IMR-90 (cell line): ENCODE results near the gene PGBD5. TPM values are rescaled to one million over a fixed set of nuclear protein-coding genes. Genes with fewer than 3 reads are reported as not detected.

ENCODE experiments used
- ATAC-seq: fragments of 200-7000 bp; cut with Tn5 transposase; 2 replicates; pipeline ENCODE4 v1.9.1; 2020; ENCODE audit warnings: low read depth, mild to moderate bottlenecking, moderate library complexity
- BruUV-seq: library from RNA; stranded (reverse); fragments of 400-500 nt; replicated peaks from 2 replicates; lab custom pipeline; 2021; lab: Mats Ljungman, UMichigan
- CTCF ChIA-PET: fragments of 300-600 bp; formaldehyde crosslinking; extraction: SDS; loops from one replicate; lab custom pipeline; 2021; ENCODE audit warnings: antibody characterized with exemption; lab: Yijun Ruan, JAX
- POLR2A ChIA-PET: fragments of 300-600 bp; sonication (Branson Sonifier 250); formaldehyde crosslinking; loops from one replicate; lab custom pipeline; 2022; ENCODE audit warnings: antibody characterized with exemption; ENCODE audit not compliant: unreplicated experiment; lab: Charles Lee
- DNase-seq: peaks from one replicate; pipeline ENCODE4 v3.0.0; 2013
- H2AFZ ChIP-seq: replicated peaks from 2 replicates; pipeline ENCODE3; 2013; ENCODE audit warnings: low read length, mild to moderate bottlenecking; ENCODE audit not compliant: poor library complexity
- H2AK5ac ChIP-seq: 2 replicates; pipeline ENCODE4 v1.6.1; 2013; ENCODE audit warnings: low read depth, low read length, inconsistent platforms
- H2AK9ac ChIP-seq: replicated peaks from 2 replicates; pipeline ENCODE3; 2013; ENCODE audit warnings: mild to moderate bottlenecking, low read depth, low read length, moderate library complexity; ENCODE audit not compliant: poor library complexity
- H2BK120ac ChIP-seq: 2 replicates; pipeline ENCODE4 v1.6.1; 2013; ENCODE audit warnings: low read depth, low read length, inconsistent platforms
- H2BK15ac ChIP-seq: 3 replicates; pipeline ENCODE4 v1.6.1; 2013; ENCODE audit warnings: low read depth, low read length, inconsistent platforms
- H2BK20ac ChIP-seq: 2 replicates; pipeline ENCODE4 v1.6.1; 2013; ENCODE audit warnings: low read depth, mild to moderate bottlenecking, inconsistent platforms, low read length, moderate library complexity
- H2BK5ac ChIP-seq: 2 replicates; pipeline ENCODE4 v1.6.1; 2013; ENCODE audit warnings: mild to moderate bottlenecking, low read depth, low read length, inconsistent platforms; ENCODE audit not compliant: poor library complexity, severe bottlenecking
- H3K14ac ChIP-seq: replicated peaks from 2 replicates; pipeline ENCODE4 v1.6.1; 2013; ENCODE audit warnings: low read depth, low read length, inconsistent platforms
- H3K18ac ChIP-seq: 2 replicates; pipeline ENCODE4 v1.6.1; 2013; ENCODE audit warnings: low read depth, low read length, control low read depth
- H3K23ac ChIP-seq: 2 replicates; pipeline ENCODE4 v1.6.1; 2013; ENCODE audit warnings: low read depth, low read length, inconsistent platforms
- H3K27ac ChIP-seq: 2 replicates; pipeline ENCODE4 v1.5.1; 2013; ENCODE audit warnings: mild to moderate bottlenecking, control low read depth, low read length; ENCODE audit not compliant: insufficient read depth
- H3K27me3 ChIP-seq: 2 replicates; pipeline ENCODE4 v1.6.1; 2013; ENCODE audit warnings: low read length; ENCODE audit not compliant: control insufficient read depth, insufficient read depth
- H3K36me3 ChIP-seq: 2 replicates; pipeline ENCODE4 v1.6.1; 2013; ENCODE audit warnings: low read length, mixed read lengths; ENCODE audit not compliant: control insufficient read depth, insufficient read depth
- H3K4ac ChIP-seq: 2 replicates; pipeline ENCODE4 v1.6.1; 2013; ENCODE audit warnings: low read depth, low read length, inconsistent platforms
- H3K4me1 ChIP-seq: 2 replicates; pipeline ENCODE4 v1.6.1; 2013; ENCODE audit warnings: low read length, mixed read lengths; ENCODE audit not compliant: control insufficient read depth, insufficient read depth
- H3K4me2 ChIP-seq: 2 replicates; pipeline ENCODE4 v1.6.1; 2013; ENCODE audit warnings: low read depth, mild to moderate bottlenecking, control low read depth, low read length, moderate library complexity
- H3K4me3 ChIP-seq: 2 replicates; pipeline ENCODE4 v1.5.1; 2013; ENCODE audit warnings: low read depth, mild to moderate bottlenecking, control low read depth, low read length, moderate library complexity; ENCODE audit not compliant: insufficient read depth
- H3K56ac ChIP-seq: 2 replicates; pipeline ENCODE4 v1.6.1; 2013; ENCODE audit warnings: low read length, inconsistent platforms; ENCODE audit not compliant: insufficient read depth; ENCODE audit errors: extremely low read depth
- H3K79me1 ChIP-seq, 2 experiments: 2 replicates each; pipeline ENCODE4 v1.6.1; 2013; ENCODE audit warnings: low read length in 2 of 2, inconsistent platforms in 1 of 2, low read depth in 1 of 2
- H3K9ac ChIP-seq: 2 replicates; pipeline ENCODE4 v1.6.1; 2013; ENCODE audit warnings: low read depth, low read length, control low read depth
- H3K9me1 ChIP-seq: 2 replicates; pipeline ENCODE4 v1.6.1; 2013; ENCODE audit warnings: low read length, inconsistent platforms; ENCODE audit not compliant: insufficient read depth
- H3K9me3 ChIP-seq: 2 replicates; pipeline ENCODE4 v1.6.1; 2013; ENCODE audit warnings: low read length; ENCODE audit not compliant: control insufficient read depth, insufficient read depth
- H4K20me1 ChIP-seq: 2 replicates; pipeline ENCODE4 v1.6.1; 2013; ENCODE audit warnings: low read length, inconsistent platforms; ENCODE audit not compliant: insufficient read depth
- H4K5ac ChIP-seq: 2 replicates; pipeline ENCODE4 v1.6.1; 2013; ENCODE audit warnings: mild to moderate bottlenecking, low read depth, low read length, control low read depth
- H4K8ac ChIP-seq, 2 experiments: 2 replicates each; pipeline ENCODE4 v1.6.1; 2013; ENCODE audit warnings: low read depth in 2 of 2, low read length in 2 of 2, control low read depth in 1 of 2, inconsistent platforms in 1 of 2
- H4K91ac ChIP-seq: 2 replicates; pipeline ENCODE4 v1.6.1; 2013; ENCODE audit warnings: low read depth, low read length, inconsistent platforms; ENCODE audit not compliant: insufficient read depth
- CHD1 ChIP-seq: IDR thresholded peaks from 2 replicates; pipeline ENCODE4 v1.6.1; 2012; ENCODE audit warnings: low read depth, low read length, improper control_type of control experiment
- RAD21 ChIP-seq: IDR thresholded peaks from 2 replicates; pipeline ENCODE4 v1.6.1; 2012; ENCODE audit warnings: low read length, improper control_type of control experiment
- RCOR1 ChIP-seq: IDR thresholded peaks from 2 replicates; pipeline ENCODE4 v1.6.1; 2012; ENCODE audit warnings: mild to moderate bottlenecking, low read length, improper control_type of control experiment; ENCODE audit not compliant: insufficient replicate concordance
- WGBS, 2 experiments: methylation state at CpG; one replicate each; pipeline versions ENCODE4 v1.1.5 to v1.1.7; 2013; ENCODE audit warnings: missing lambda C conversion rate in 2 of 2; ENCODE audit not compliant: insufficient read length in 1 of 2; ENCODE audit errors: extremely low coverage in 2 of 2; 5-methylcytosine and 5-hydroxymethylcytosine counted together
- dilution Hi-C: fragments of 300-500 bp; cut with HindIII; formaldehyde crosslinking; loops from one replicate; pipeline ENCODE4 v1.14.3; 2018; ENCODE audit warnings: low sequenced_read_pairs; ENCODE audit not compliant: unreplicated experiment
- in situ Hi-C: fragments of 300-500 bp; cut with MboI; formaldehyde crosslinking; loops from 3 replicates; pipeline ENCODE4 v1.14.3; 2019; ENCODE audit warnings: low sequenced_read_pairs, inconsistent platforms, mixed read lengths
- intact Hi-C: fragments of 100-400 bp; cut with micrococcal nuclease; formaldehyde crosslinking; loops from 2 replicates; pipeline ENCODE4 v1.10.0; 2022
- polyA plus RNA-seq, 3 experiments: library from polyadenylated mRNA; depleted of rRNA; stranded (reverse); fragments of >200 nt; gene quantifications; 2 replicates each; pipeline ENCODE4 v1.2.3, GENCODE V29; 2012; ENCODE audit warnings: low replicate concordance in 1 of 3
- total RNA-seq: library from RNA; depleted of rRNA; stranded (reverse); fragments of >200 nt; gene quantifications from 2 replicates; pipeline ENCODE4 v1.2.3, GENCODE V29; 2012

PGBD5 gene
- total and polyA plus RNA-seq, 2 of the 4 experiments (the other 2 are of a cell fraction), result 0.18 to 0.36 TPM

- Histone ChIP-seq H3K9ac (no peak overlapping the region), H3K56ac (no peak overlapping the region), H3K4me3 (no peak overlapping the region), H3K79me1 (no peaks in the 10 kb centered on the region), H3K36me3 (no peaks in the 10 kb centered on the region), H3K27me3 (no peaks in the 10 kb centered on the region), H2AFZ (no peak overlapping the region), H2AK9ac (no peak overlapping the region), H3K14ac (no peak overlapping the region), H3K9me3 (peaks cover 13% of the 10 kb centered on the region), H2BK120ac (no peak overlapping the region), H3K4me1 (no peaks in the 10 kb centered on the region), H3K27ac (no peak overlapping the region), H3K18ac (no peak overlapping the region), H3K4ac (no peak overlapping the region), H4K20me1 (no peaks in the 10 kb centered on the region), H3K23ac (no peak overlapping the region), H4K5ac (no peak overlapping the region), H4K91ac (no peak overlapping the region), H2AK5ac (no peak overlapping the region), H2BK15ac (no peak overlapping the region), H3K9me1 (no peaks in the 10 kb centered on the region), H2BK20ac (no peak overlapping the region), H4K8ac (no peak overlapping the region), H3K4me2 (no peak overlapping the region), H2BK5ac (no peak overlapping the region)
- POLR2A ChIA-PET, result no interaction called here
- WGBS, 2 experiments, result no CpG with 5 or more reads among the region's 3 CpGs
- BruUV-seq, result no TSS peak
- intact Hi-C loops (no loop called here), dilution Hi-C loops (no loop called here), in situ Hi-C loops (no loop called here)
- TF ChIP-seq RCOR1, result no peak
- no peak for TF ChIP-seq CHD1
- no peak for TF ChIP-seq RAD21
- DNase-seq, result no peak
- CTCF ChIA-PET, result interaction anchor here (0.9 kb wide), 1 partner anchor 10 kb away, joined by 3 read pairs; no protein-coding TSS in a partner anchor
- no peak for ATAC-seq
Measured at GRCh38 chr1:230375147-230375546, 51.0 kb downstream of the PGBD5 start.
